IMR-90 (cell line): ENCODE measurements around the gene FAM20B.

Experiments used
- CEBPB ChIP-seq: IDR thresholded peaks from 2 replicates; pipeline ENCODE4 v1.6.1; 2012; ENCODE audit warnings: low read depth, low read length, improper control_type of control experiment
- CHD1 ChIP-seq: IDR thresholded peaks from 2 replicates; pipeline ENCODE4 v1.6.1; 2012; ENCODE audit warnings: low read depth, low read length, improper control_type of control experiment
- ELK1 ChIP-seq: fragments of 150-350 bp; IDR thresholded peaks from 2 replicates; pipeline ENCODE4 v1.6.1; 2016; ENCODE audit warnings: low read depth, mild to moderate bottlenecking, low read length, moderate library complexity, borderline replicate concordance
- MAZ ChIP-seq: IDR thresholded peaks from 2 replicates; pipeline ENCODE4 v1.6.1; 2012; ENCODE audit warnings: low read depth, mild to moderate bottlenecking, low read length, improper control_type of control experiment, moderate library complexity, borderline replicate concordance
- MXI1 ChIP-seq: IDR thresholded peaks from 2 replicates; pipeline ENCODE4 v1.6.1; 2012; ENCODE audit warnings: low read depth, mild to moderate bottlenecking, low read length, moderate library complexity, borderline replicate concordance
- NFE2L2 ChIP-seq: fragments of 150-350 bp; IDR thresholded peaks from 2 replicates; pipeline ENCODE4 v1.6.1; 2016; ENCODE audit warnings: low read depth, mild to moderate bottlenecking, low read length
- POLR2A ChIP-seq: IDR thresholded peaks from 2 replicates; pipeline ENCODE4 v1.6.1; 2012; ENCODE audit warnings: mild to moderate bottlenecking, low read depth, low read length
- RAD21 ChIP-seq: IDR thresholded peaks from 2 replicates; pipeline ENCODE4 v1.6.1; 2012; ENCODE audit warnings: low read length, improper control_type of control experiment
- RCOR1 ChIP-seq: IDR thresholded peaks from 2 replicates; pipeline ENCODE4 v1.6.1; 2012; ENCODE audit warnings: mild to moderate bottlenecking, low read length, improper control_type of control experiment; ENCODE audit not compliant: insufficient replicate concordance
- RFX5 ChIP-seq: IDR thresholded peaks from 2 replicates; pipeline ENCODE4 v1.8.0; 2012; ENCODE audit warnings: low read depth, mild to moderate bottlenecking, low read length, moderate library complexity
- SMC3 ChIP-seq: fragments of 150-350 bp; IDR thresholded peaks from 2 replicates; pipeline ENCODE4 v1.6.1; 2016; ENCODE audit warnings: low read depth, mild to moderate bottlenecking, antibody characterized with exemption, low read length, moderate library complexity
- USF2 ChIP-seq: fragments of 150-350 bp; IDR thresholded peaks from 2 replicates; pipeline ENCODE4 v1.6.1; 2017; ENCODE audit warnings: mild to moderate bottlenecking, antibody characterized with exemption, low read length, low read depth
- TF ChIP-seq, protein P1 (sequence below): conservative IDR thresholded peaks from 2 replicates; pipeline ENCODE4 v1.5.1; 2012; ENCODE audit warnings: mild to moderate bottlenecking, low read depth, low read length, improper control_type of control experiment

DNA sequence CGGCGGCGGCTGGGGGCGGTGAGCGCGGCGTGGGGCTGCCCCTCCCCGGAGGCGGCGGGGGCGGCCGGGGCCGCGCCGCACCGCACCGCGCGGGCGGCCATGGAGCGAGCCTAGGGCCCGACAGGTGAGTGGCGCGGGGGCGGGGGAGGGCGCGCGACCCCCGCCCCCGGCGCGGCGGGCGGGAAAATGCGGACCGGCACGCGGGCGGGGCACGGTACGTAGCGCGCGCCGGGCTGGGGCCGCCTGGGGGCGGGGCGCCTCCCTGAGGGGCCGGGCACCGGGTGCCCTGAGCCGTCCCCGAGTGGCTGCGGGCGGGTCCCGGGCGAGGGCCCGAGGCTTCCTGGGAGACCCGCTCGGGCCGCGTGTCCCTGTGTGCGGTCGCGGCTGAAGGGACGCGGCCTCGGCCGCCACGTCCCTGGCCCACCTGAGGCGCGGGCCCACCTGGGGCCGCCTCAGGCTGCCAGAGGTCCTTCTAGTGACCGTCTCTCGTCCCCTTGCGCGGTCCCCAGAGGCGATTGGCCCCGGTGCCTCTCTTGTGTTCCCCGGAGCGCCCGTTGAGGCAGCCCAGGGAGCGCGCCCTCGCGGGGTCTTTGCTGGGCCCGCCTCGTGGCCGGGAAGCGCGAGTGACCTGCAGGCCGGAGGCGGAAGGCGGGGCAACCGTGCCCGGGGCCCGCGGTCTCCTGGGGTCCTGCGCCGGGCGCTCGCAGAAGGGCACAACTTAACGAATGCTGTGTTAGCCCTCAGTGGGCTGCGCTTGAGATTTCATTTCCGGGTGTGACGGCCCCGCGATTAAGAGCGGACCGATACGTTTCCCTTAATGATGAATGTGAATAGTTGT lies 500 bp downstream of the FAM20B start:
- TF ChIP-seq POLR2A = peak; percentile 55; the same call in 1 of the 2 replicates
- peak; percentile 67; the same call in 1 of the 2 replicates for TF ChIP-seq MXI1
- no peak for TF ChIP-seq SMC3
- TF ChIP-seq, protein P1, sequence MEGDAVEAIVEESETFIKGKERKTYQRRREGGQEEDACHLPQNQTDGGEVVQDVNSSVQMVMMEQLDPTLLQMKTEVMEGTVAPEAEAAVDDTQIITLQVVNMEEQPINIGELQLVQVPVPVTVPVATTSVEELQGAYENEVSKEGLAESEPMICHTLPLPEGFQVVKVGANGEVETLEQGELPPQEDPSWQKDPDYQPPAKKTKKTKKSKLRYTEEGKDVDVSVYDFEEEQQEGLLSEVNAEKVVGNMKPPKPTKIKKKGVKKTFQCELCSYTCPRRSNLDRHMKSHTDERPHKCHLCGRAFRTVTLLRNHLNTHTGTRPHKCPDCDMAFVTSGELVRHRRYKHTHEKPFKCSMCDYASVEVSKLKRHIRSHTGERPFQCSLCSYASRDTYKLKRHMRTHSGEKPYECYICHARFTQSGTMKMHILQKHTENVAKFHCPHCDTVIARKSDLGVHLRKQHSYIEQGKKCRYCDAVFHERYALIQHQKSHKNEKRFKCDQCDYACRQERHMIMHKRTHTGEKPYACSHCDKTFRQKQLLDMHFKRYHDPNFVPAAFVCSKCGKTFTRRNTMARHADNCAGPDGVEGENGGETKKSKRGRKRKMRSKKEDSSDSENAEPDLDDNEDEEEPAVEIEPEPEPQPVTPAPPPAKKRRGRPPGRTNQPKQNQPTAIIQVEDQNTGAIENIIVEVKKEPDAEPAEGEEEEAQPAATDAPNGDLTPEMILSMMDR = no peak
- no peak for TF ChIP-seq ELK1
- TF ChIP-seq RCOR1 = no peak
- TF ChIP-seq RFX5 = no peak
- TF ChIP-seq CEBPB = no peak
- no peak; the same call in 1 of the 2 replicates for TF ChIP-seq CHD1
- no peak for TF ChIP-seq NFE2L2
- TF ChIP-seq RAD21 = no peak
- TF ChIP-seq MAZ = 0 out of 2 replicates have a peak, but pooled peaks have one; percentile 2
- TF ChIP-seq USF2 = no peak
